HepG2 (cell line): ENCODE measurements around the gene SPAG4. TPM values are rescaled to one million over a fixed set of nuclear protein-coding genes. Genes with fewer than 3 reads are reported as not detected.

Source experiments
- AFF4 ChIP-seq: sonication (generic); formaldehyde crosslinking; IDR thresholded peaks from 2 replicates; pipeline ENCODE4 v1.4.0; 2020; ENCODE audit warnings: missing genetic modification reagents
- AGO2 ChIP-seq: fragments of 200-400 bp; formaldehyde crosslinking; optimal IDR thresholded peaks from 2 replicates; pipeline ENCODE3; 2017; ENCODE audit warnings: mild to moderate bottlenecking, low read depth, low read length, moderate library complexity
- AKAP8 ChIP-seq: sonication (generic); formaldehyde crosslinking; IDR thresholded peaks from 2 replicates; pipeline ENCODE4 v1.5.1; 2020; ENCODE audit warnings: mild to moderate bottlenecking, missing genetic modification reagents
- HMG20A ChIP-seq: IDR thresholded peaks from 2 replicates; pipeline ENCODE4 v1.6.1; 2016; ENCODE audit warnings: borderline replicate concordance
- HNF4G ChIP-seq, 2 experiments: sonication (generic) in 1 of 2; formaldehyde crosslinking in 1 of 2; IDR thresholded peaks; 2 replicates each; pipeline versions ENCODE4 v1.4.0 to v1.6.1; 2011 to 2020; ENCODE audit warnings: borderline replicate concordance in 2 of 2, low read depth in 2 of 2, mild to moderate bottlenecking in 2 of 2, low read length in 1 of 2, missing genetic modification reagents in 1 of 2, moderate library complexity in 1 of 2
- MAFK ChIP-seq, 2 experiments: IDR thresholded peaks in 1 of 2; conservative IDR thresholded peaks in 1 of 2; 2 replicates each; pipeline ENCODE4 v1.6.1; 2011; ENCODE audit warnings: improper control_type of control experiment in 2 of 2, low read length in 2 of 2
- POLR2AphosphoS2 ChIP-seq: IDR thresholded peaks from 2 replicates; pipeline ENCODE4 v1.6.1; 2011; ENCODE audit warnings: low read depth, low read length, improper control_type of control experiment
- REPIN1 ChIP-seq: sonication (generic); formaldehyde crosslinking; IDR thresholded peaks from 2 replicates; pipeline ENCODE4 v1.8.0; 2022; ENCODE audit warnings: missing genetic modification reagents, low read depth, mild to moderate bottlenecking, borderline replicate concordance
- SMAD3 ChIP-seq: sonication (generic); formaldehyde crosslinking; IDR thresholded peaks from 2 replicates; pipeline ENCODE4 v1.4.0; 2020; ENCODE audit warnings: missing genetic modification reagents
- SSRP1 ChIP-seq: IDR thresholded peaks from 2 replicates; pipeline ENCODE4 v1.6.1; 2016; ENCODE audit warnings: control low read depth
- SYNCRIP ChIP-seq: fragments of 200-400 bp; formaldehyde crosslinking; IDR thresholded peaks from 2 replicates; pipeline ENCODE4 v1.6.1; 2018; ENCODE audit warnings: mild to moderate bottlenecking, low read depth, low read length; ENCODE audit not compliant: insufficient read depth
- TBX2 ChIP-seq: sonication (generic); formaldehyde crosslinking; IDR thresholded peaks from 2 replicates; pipeline ENCODE4 v1.5.0; 2020; ENCODE audit warnings: missing genetic modification reagents, mild to moderate bottlenecking, borderline replicate concordance
- TCF12 ChIP-seq, 2 experiments: fragments of 450-650 bp in 1 of 2; sonication (generic) in 1 of 2; formaldehyde crosslinking in 1 of 2; IDR thresholded peaks; 2 replicates each; pipeline versions ENCODE4 v1.6.1 to v1.8.0; 2017 to 2022; ENCODE audit warnings: antibody characterized with exemption in 1 of 2, mild to moderate bottlenecking in 1 of 2, missing genetic modification reagents in 1 of 2, moderate library complexity in 1 of 2
- ZFP91 ChIP-seq: sonication (generic); formaldehyde crosslinking; IDR thresholded peaks from 2 replicates; pipeline ENCODE4 v1.9.0; 2022; ENCODE audit warnings: missing genetic modification reagents, mild to moderate bottlenecking, borderline replicate concordance
- ZNF180 ChIP-seq: sonication (generic); formaldehyde crosslinking; IDR thresholded peaks from 2 replicates; pipeline ENCODE4 v1.4.0; 2020; ENCODE audit warnings: low read depth, missing genetic modification reagents, borderline replicate concordance
- ZNF207 ChIP-seq: fragments of 450-650 bp; IDR thresholded peaks from 2 replicates; pipeline ENCODE4 v1.6.1; 2016; ENCODE audit warnings: antibody characterized with exemption, borderline replicate concordance
- ZNF230 ChIP-seq: sonication (generic); formaldehyde crosslinking; IDR thresholded peaks from 2 replicates; pipeline ENCODE4 v1.4.0; 2020; ENCODE audit warnings: mild to moderate bottlenecking, missing genetic modification reagents
- ZNF232 ChIP-seq: sonication (generic); formaldehyde crosslinking; IDR thresholded peaks from 2 replicates; pipeline ENCODE4 v1.4.0; 2020; ENCODE audit warnings: missing genetic modification reagents, borderline replicate concordance
- ZNF724P ChIP-seq: sonication (generic); formaldehyde crosslinking; IDR thresholded peaks from 2 replicates; pipeline ENCODE4 v1.8.0; 2022; ENCODE audit warnings: missing genetic modification reagents, borderline replicate concordance
- ZNF775 ChIP-seq: sonication (generic); formaldehyde crosslinking; IDR thresholded peaks from 2 replicates; pipeline ENCODE4 v1.4.0; 2020; ENCODE audit warnings: missing genetic modification reagents, mild to moderate bottlenecking, moderate library complexity, borderline replicate concordance
- ZNF841 ChIP-seq: sonication (generic); formaldehyde crosslinking; IDR thresholded peaks from 2 replicates; pipeline ENCODE4 v1.8.1; 2023; ENCODE audit warnings: missing genetic modification reagents, borderline replicate concordance
- ZSCAN31 ChIP-seq: sonication (generic); formaldehyde crosslinking; IDR thresholded peaks from 2 replicates; pipeline ENCODE4 v1.5.0; 2020; ENCODE audit warnings: low read depth, mild to moderate bottlenecking, missing genetic modification reagents
- polyA plus RNA-seq, 8 experiments: library from polyadenylated mRNA; depleted of rRNA in 3 of 8; stranded (reverse) in 7 of 8; unstranded in 1 of 8; fragments of >200 nt; fragmentation: Illumina TruSeq in 4 of 8; extraction: Trizol in 4 of 8; gene quantifications; 2 replicates each; pipeline versions ENCODE4 v1.2.1 to v1.2.3, GENCODE V29; 2011 to 2016; ENCODE audit warnings: low read depth in 4 of 8, missing spikeins in 1 of 8, mixed read lengths in 1 of 8; ENCODE audit not compliant: insufficient read depth in 1 of 8
- total RNA-seq, 5 experiments: library from RNA; depleted of rRNA; stranded (reverse); fragments of >200 nt; fragmentation: Illumina TruSeq; extraction: Trizol; gene quantifications; 2 replicates each; pipeline ENCODE4 v1.2.3, GENCODE V29; 2016; ENCODE audit warnings: low read depth in 1 of 5

SPAG4 gene
- total and polyA plus RNA-seq, 2 of the 13 experiments (the other 11 are each of a cell fraction or from before 2014, with no cell fraction given) = 5.8 to 137 TPM

- TF ChIP-seq ZFP91 (CRISPR knock-in tag) (peak; percentile 95), ZNF230 (peak; percentile 91), AFF4 (CRISPR knock-in tag) (peak; percentile 60; the same call in 1 of the 2 replicates), AGO2 (peak; percentile 98), ZNF180 (CRISPR knock-in tag) (no peak), AKAP8 (CRISPR knock-in tag) (peak; percentile 82), TBX2 (CRISPR knock-in tag) (peak; percentile 95), SSRP1 (CRISPR knock-in tag) (no peak), ZNF841 (CRISPR knock-in tag) (no peak; the same call in 1 of the 2 replicates), REPIN1 (CRISPR knock-in tag) (peak; percentile 81), HMG20A (CRISPR knock-in tag) (peak; percentile 63; the same call in 1 of the 2 replicates), SMAD3 (peak; percentile 77), ZNF232 (CRISPR knock-in tag) (peak; percentile 87), ZNF207 (no peak), POLR2AphosphoS2 (peak; percentile 96; the same call in 1 of the 2 replicates), HNF4G (IDR thresholded peaks at IDR 0.05; ENCODE audit: borderline replicate concordance, low read depth, low read length) (no peak), HNF4G (CRISPR knock-in tag; IDR thresholded peaks at IDR 0.05; ENCODE audit: borderline replicate concordance, low read depth) (peak; percentile 86), ZNF724P (CRISPR knock-in tag) (peak; percentile 99), MAFK (conservative IDR thresholded peaks at IDR 0.05 in 1 of 2, IDR thresholded peaks at IDR 0.05 in 1 of 2; ENCODE audit: low read length in 2 of 2) (peak; percentile 28 to 51; a peak in 3 of 4 replicates), SYNCRIP (no peak), ZNF775 (CRISPR knock-in tag) (no peak), TCF12 (IDR thresholded peaks at IDR 0.05) (no peak), TCF12 (CRISPR knock-in tag; IDR thresholded peaks at IDR 0.05) (peak; percentile 22; the same call in 1 of the 2 replicates), ZSCAN31 (CRISPR knock-in tag) (peak; percentile 99)
These were observed 49.0 kb downstream of the SPAG4 start, which contains the start of the genes CPNE1 and RBM12 (continued) for GRCh38 chr20:35664466-35665206.
